GM19238 (cell line): ENCODE measurements around the gene E2F3.

Experiments used
- DNase-seq: peaks from one replicate; pipeline ENCODE4 v3.0.0; 2011; ENCODE audit warnings: low spot score; ENCODE audit not compliant: insufficient read length

The E2F3 gene

DNA sequence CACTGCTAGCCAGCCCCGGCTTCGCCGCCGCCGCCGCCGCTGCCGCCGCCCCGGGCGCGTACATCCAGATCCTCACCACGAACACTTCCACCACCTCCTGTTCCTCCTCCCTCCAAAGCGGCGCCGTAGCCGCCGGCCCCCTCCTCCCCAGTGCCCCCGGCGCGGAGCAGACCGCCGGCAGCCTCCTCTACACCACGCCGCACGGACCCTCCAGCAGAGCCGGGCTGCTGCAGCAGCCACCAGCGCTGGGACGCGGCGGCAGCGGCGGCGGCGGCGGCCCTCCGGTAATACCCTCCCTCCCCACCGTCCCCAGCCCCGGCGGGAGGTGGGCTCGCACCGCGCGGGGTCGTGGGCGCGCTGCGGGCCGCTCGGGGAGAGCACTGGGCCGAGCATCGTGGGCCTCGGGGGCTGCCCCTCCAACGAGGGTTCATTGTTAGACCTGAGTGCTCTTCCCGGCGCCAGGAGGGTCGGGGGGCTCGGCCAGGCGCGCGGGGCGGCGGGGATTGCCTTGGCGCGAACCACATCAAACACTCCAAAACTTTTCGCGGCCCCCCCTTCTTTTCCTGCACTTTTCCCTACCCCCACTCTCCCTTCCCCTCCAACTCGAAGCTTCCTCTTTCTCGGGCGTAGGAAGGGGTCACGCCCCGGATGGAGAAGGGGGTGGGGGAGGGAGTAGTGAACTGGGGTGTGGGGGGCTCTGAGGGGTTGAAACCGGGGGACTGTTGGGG lies 827 bp downstream of the E2F3 start:
- no peak for DNase-seq

DNA sequence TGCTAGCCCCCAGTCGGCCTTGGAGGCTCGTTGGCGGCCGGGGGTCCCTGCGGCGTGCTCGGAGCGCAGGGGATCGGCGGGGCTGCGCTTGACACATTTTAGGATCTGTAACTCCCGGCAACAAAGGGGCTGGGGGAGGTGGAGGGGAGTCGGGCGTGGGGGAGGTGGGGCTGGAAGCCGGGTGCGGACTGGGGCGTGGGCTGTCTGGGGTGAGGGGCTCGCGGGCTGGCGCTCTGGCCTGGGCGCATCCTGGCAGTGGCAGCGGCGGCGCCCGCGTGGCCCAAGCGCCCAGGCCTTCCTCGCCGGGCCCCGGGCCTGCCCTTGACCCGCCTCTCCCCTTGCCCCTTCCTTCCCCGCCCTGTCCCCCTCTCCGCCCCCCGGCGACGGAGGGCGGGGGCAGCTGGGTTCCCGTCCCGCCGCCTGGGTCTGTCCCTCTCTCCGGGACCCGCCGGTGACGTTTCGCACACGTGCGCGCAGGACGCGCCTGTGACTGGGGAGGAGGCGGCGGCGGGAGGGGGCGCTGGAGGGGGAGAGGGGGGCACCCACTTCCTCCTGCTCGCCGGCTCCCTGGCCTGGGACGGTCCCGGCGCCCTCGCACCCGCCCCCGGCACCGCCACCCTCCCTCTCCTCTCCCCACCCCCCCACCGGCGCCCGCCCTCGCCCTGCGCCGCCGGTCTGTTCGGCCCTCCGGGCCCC lies 1.5 kb downstream of the E2F3 start:
- DNase-seq = peak; percentile 71

DNA sequence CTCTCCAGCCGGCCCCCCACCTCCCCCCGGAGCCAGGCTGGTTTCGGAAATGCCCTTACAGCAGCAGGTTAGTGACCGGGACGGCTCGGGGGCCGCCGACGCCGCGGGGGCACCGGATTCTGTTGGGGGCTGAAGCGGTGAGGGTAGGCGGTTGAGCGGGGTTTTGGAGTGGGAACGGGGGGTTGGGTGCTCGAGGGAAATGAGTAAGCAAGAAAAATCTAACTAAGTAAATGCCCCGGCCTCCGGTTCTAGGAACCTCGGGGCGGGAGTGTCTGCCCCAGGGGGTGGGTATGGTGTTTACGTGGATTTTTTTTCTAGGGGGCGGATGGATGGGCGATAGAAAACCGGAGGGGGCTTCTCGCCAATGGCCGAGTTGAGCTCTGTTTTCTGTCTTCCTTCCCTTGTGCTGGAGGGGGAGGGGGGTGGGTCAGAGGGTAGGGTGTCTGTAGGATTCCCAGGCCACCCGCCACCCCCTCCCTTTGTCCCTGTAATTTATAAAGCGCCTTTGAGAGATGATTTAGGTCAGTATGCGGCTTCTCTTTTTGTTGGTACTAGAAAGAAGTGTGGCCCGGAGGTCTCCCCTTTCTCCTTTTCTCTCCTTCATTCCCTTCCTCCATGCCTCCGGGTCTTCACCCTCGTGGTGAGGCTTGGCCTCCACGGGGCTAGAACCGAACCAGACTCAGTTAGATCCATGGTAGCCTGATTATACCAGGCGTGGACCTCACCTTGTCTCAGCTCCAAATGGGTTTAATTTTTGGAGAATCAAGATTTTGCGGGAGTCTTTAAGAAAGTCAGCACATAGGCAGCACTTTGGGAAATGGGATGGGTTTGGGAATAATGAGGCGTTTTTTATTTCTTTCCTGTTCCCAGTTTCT lies 2.3 kb downstream of the E2F3 start:
- DNase-seq = peak; percentile 13

DNA sequence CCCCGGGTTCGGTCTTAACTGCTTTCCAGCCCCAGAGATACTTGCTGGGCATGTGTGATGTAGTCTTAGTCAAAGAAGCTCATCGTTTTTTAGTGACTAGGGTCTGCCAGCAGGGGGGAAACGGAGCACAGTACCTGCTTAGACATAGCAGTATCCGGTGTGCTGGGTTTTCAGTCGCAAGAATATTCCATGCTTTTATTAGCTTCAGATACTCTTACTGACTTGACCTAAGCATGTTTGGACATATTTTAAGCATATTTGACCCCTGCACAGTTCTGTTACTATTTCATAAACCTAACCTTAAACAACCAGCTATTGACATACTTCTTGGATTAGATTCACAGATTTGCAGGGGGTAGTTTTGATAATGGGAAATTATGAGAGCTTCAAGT lies 3.0 kb downstream of the E2F3 start:
- peak; percentile 32 for DNase-seq

DNA sequence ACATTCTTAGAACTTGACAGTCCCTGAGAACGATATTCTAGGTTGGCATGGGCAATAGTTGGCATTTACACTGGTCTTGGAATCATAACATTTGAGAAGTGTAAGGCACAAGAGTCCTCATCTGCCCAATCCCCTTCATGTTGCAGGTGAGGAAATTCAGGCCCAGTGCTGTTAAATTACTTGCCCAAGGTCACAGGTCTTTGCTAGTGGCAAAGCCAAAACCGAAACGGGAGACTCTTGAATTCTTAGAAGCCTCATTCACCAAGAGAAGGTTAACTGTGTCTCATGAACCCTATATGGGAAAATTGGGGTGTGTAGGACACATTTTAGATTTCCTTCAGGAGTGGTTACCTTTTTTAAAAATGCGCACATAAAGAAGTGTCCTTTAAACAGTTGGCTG lies 7.2 kb downstream of the E2F3 start:
- no peak for DNase-seq

DNA sequence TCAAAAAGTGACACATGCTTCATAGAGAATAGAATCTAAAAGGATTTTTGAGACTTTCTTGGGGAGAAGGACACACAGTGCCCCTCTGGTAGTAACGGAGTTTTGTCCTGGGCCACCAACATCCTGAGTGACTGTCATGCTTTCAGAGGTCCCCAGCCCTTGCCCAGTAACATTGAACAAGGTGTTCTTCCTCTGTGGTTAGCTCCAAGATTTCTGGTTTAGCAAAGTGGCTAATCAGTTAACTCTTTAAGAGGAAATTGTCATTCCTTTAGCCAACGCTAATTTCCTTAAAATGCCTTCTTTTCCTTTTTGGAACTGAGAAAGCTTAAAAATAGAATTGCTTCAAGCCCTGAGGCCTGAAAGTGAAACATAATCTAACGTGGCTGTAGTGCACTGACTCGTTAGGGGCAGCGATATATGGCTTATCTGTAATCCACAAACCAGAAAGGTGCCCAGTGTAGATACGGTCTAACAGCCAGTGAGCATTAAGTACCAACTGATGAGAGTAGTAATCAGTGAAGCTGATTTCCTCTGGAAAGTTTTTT lies 7.8 kb downstream of the E2F3 start:
- peak; percentile 30 for DNase-seq

DNA sequence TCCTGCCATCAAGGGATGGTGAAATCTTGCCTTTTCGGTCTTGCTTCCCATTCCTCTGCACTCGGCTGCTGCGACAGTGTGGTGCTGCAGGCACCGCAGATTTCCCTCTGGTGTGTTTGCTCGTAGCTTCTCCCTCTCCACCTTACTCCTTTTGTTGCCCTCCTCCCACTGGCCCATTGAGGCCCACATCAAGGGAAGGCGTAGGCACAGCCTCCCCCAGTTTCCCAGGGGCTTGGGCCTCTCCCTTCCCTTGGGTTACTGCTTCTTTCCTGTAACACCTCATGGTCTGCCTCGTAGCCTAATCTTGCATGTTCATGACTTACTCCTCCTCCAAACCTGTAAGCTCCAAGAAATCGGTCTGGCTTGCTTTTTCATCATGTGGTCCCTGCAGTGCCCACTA lies 9.9 kb downstream of the E2F3 start:
- DNase-seq = no peak

DNA sequence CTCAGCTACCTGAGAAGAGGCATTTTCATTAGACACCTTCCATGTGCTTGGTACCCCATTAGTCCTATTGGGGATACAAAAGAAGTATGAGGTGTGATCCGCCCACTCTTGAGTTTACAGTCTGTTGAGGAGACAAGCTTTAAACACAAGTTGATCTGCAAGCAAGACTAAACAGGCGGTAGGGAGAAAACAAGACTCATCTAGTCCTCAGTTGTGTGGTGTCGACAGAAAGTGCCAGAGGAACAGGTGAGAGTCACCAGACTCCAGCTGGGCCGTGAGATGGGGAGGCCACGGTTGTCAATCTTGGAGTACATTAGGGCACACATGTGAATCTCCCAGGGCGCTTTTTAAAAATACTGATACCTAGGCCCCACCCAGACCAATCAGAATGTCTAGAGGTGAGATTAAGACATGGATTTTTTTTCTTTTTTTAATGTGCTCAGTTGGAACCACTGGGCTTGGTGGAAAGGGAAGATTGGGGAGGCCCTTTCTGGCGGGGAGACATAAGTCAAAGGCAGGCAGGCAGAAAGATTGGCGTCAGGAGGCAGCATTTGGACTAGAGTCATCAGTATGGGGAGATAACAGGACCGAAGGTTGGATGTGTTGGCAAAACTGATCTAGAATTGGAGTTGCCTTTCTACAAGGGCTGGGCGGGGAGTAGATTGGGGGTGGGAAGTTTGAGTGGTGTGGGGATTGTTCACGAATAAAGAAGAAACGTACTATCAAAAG lies 10.4 kb downstream of the E2F3 start:
- no peak for DNase-seq

DNA sequence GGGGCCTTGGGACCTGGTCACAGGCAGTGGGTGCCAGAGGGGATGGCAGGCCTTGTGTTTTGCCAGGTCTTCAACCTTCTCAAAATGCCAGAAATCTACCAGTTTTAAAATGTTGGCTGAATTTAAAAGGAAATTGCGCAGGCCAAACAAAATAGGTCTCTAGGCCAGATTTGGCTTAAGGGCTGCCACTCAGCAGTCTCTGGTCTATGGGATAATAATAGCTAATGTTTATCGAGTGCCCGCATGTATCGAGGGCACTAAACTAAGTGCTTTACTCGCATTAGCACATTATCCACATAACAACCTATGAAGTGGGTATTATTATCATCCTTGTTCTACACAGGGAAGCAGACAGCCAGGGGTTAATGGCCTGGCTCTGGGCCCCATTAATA lies 11.0 kb downstream of the E2F3 start:
- no peak for DNase-seq

DNA sequence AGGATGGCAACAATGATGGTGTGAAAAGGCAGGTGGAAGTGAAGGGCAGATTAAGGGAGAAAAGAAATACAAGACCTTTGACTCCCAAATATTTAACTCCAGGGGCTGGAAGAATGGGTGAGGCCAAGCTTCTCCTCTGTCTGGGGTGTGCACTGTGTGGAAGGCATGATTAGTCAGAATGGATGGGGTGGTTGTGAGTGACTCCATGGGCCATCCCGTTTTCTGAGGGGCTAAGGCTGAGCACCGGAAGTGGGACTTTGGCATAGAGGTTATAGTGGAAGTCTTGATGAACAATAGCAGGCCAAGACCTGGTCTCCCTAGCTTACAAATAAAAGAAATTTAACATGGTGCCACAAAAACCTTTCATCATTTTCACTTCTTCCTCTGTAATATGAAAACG lies 12.1 kb downstream of the E2F3 start:
- no peak for DNase-seq

DNA sequence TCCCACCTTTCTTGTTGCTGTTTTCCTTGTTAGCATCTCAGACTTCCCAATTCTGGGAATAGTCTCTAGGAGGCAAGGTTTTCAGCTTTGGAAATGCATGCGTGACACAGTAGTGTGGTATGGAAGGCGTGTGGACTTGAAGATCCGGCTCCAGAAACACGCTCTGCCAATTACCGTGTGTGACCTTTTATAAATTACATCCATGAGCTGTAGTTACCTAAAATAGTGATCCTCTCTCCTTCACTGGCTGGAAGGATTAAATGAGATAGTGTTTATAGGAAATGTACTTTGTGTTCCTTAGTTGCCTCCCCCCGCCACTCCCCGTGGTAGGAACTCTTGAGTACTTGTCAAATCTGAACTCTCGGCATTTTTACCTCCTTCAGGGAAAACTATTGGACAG lies 13.0 kb downstream of the E2F3 start:
- no peak for DNase-seq

DNA sequence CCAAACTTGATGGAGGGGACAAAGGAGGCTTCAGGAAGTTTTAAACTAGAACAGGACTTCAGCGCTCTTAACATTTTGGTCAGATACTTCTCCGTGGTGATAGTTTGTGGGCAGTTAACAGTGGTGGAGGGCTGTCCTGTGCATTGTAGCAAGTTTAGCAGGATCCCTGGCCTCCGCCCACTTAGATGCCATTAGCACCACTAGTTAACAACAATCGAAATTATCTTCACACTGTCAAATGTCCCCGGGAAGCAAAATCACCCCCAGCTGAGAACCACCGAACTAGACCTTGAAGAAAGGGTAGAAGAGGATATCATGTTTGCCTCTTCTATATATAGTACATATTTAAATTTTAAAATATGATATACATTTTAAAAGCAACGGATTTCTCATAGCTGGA lies 13.6 kb downstream of the E2F3 start:
- no peak for DNase-seq

DNA sequence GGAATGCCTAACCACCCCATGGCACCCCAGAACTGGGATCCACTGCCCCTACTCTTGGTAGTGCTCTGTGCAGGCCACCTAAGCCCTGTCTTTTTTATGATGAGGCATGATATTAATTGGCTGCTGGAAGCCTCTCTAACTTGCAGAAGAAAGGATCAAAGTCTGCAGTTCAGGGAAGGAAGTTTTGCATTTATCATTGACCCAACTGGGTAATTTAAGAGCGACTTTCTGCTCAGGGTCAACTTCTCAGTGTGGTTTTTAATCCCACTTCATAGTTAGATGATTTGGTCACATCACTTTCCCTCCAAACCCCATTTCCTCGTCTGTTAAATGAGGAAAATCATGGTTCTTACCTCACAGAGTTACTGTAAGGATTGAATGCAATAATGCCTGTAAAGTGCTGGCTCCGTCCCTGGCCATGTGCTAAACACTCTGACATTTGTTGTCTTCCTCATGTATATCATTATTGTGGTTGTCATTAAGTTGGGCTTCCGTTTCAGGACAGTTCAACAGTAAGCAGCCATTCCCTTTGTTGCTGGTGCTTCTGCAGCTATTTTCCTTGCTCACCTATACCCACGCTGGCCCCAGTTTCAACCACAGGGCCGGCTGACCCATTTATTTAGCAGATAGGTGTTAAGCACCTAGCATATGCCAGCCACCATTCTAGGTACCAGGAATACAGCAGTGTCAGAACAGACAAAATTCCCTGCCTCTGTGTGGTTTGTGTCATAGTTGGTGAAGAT lies 14.2 kb downstream of the E2F3 start:
- no peak for DNase-seq

DNA sequence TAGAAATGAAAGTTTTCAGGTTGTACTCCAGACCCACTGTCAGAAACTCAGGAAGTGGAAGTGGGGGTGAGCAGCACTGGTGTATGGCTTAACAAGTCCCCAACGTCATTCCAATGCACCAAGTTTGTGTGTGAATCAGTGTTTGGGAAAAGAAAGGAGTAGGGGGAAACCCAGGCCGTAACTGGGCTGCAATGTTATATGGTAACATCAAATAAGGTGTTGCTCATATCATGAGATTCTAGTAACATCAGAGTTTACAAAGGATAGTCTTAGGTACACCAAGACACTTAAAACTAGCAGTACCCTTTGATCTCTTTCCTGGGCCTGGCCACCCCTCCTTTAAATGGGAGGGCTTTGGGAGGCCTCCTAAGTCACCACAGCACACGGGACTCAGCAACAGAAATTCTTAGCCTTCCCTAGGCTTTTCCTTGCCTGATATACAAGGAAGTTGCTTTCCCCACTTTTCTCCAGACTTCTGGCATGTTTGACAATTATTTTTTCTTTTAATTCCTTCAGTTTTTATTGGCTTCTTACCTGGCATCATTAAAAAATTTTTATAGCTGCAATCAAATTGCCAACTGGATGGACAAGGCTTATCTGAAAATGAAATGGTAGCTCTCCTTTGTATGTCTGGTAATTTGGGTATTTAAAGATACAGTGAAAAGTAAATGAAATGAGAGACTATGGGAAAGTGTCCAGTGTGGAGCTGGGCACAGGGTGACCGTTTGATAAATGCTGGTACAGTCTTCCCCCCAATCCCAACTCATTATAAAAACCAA lies 15.1 kb downstream of the E2F3 start:
- DNase-seq = no peak

DNA sequence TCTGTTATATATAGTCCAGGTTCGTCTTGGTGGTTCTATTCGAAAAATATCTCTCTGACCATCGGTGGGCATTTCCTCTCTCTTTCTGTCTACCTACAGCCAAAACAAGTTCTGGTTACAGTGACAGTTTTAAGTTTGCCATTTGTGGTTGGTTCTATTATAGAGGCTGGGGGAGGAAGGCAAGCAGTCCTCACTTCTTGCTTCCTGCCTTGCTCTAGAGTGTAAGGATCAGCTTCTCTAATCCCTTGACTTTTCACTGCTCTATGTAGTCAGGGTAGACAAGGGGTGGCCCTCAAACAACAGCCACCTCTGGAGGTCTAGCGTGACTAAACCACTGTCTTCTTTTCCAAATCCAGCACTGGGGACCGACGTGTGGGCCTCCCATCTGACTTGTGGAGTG lies 16.1 kb downstream of the E2F3 start:
- no peak for DNase-seq

DNA sequence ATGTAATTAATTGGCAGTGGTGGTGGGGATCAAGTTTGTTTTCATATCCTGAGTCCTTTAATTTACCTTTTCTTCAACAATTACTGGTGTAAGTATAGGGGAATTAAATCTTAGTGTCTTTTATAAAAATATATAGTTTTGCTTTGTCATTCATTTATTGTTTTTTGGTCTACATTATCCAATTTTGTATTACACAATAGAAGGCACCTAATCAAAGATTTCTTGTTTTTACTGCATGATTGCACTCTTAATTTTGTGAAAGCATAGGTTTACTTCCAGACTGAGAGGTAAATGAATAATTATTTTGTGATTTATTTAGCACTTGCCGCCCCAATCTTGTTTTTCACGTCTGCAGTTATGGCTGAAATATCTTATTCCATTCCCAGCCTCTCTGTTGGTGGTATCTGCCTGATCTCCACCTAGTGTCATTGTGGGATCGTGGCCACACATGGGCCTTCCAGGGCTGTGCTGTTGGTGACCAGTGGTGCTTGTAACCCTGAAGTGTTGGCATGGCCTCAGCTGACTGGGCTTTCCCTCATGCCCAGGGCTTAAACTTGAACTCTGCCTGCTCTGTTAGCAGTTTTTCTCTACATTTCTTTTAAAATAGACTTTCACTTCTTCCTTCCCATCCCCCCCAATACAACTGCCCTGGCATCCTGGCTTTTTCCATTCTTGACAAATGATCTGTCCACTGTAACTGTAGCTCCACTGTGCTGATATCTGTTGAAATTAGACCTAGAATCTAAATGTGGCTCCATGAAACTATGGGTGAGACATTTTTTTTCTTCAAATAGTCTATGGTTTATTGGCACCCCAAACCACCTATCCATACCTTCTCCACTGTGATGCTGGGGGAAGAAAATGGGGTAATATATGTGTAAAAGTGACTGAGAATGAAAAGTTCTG lies 24.8 kb downstream of the E2F3 start:
- no peak for DNase-seq

DNA sequence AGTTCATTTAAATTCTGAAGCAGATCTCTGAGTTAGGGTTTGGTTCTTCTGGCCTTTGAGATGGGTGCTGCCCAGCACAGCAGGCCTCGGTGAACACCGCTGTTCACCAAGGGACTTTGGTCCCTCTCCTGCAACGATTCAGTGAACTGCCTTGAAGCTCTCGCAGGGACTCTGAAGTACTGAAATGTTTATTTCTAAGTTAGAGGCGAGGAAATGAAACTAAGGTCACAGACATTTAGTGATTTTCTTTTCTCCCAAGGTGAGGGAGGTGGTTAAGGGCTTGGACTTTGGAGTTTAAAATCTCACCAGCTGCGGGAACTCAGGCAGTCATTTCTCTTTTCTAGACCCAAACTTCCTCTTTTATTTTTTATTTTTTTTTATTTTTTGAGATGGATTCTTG lies 26.2 kb downstream of the E2F3 start:
- DNase-seq = peak; percentile 30

DNA sequence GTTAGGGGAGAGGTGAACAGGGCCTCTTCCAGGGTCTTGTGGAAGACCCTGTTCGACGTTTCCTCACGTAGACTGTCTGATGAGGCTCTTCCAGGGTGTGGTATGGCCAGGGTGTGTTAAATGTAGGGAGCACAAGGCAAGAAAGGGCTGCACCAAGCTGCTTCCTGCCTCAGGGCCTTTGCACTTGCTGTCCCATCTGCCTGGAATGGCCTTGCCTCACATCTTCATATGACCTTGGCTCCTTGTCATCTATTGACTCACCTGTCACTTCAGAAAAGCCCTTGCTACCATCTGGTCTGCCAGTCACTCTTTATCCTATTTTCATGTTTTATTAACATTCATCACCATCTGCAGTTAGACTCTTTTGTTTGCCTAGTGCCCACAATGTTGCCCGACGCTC lies 31.0 kb downstream of the E2F3 start:
- DNase-seq = no peak

DNA sequence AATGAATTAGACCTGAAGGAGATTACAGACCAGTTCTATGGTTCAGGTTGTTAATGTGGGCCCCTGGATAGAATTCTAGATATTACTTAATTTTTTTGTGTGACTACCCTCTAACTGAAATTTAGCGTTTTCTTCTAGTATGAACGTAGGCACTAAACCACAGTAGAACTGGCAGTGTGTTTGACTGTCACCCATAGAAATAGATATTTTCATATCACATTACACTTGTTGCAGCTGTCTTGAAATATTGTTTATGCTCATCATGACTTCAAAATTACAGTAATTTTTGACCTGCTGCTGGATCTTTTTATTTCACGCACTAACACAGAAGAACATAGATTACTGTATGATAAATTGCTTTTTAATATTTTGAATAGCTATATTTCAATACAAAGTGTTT lies 31.6 kb downstream of the E2F3 start:
- DNase-seq = no peak
